Right lung (tissue), 5 donors: ENCODE measurements around the gene PAK1. TPM values are rescaled to one million over a fixed set of nuclear protein-coding genes. Genes with fewer than 3 reads are reported as not detected.

ENCODE experiments used
- DNase-seq, 2 donors: peaks; one replicate each; pipeline ENCODE4 v3.0.0-alpha.2; 2013
- polyA plus RNA-seq, 5 donors: library from polyadenylated mRNA; unstranded; fragments of 120-200 nt; gene quantifications; one replicate each; pipeline versions ENCODE4 v1.2.1 to v1.2.3, GENCODE V29; 2013; ENCODE audit warnings: inconsistent platforms in 1 of 5, low replicate concordance in 1 of 5; ENCODE audit not compliant: insufficient read length in 5 of 5, insufficient read depth in 1 of 5

The PAK1 gene
- polyA plus RNA-seq, 5 donors: 45.9 to 66.2 (median 57.3) TPM

- no peak for DNase-seq
Observed at GRCh38 chr11:77374611-77375031, 99.3 kb downstream of the PAK1 start.

DNA sequence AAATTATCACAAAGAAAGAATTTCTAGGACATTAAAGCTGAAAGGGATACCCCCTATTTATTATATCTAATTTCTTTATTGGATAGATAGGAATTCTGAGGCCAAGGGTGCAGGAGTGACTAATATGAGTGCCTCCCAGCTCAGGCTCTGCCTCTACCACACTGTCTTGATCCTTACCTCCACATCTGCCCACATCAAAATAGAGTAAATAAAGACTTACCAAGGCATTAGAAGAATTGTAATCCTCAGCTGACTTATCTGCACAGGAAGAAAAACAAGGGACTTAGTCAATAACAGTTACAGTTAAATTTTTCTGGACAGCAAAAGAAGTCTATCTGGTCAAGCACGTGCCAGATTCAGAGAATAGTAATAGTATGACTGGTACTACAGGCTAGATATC is 99.8 kb downstream of the PAK1 start:
- DNase-seq: no peak

- DNase-seq: no peak
Observed at GRCh38 chr11:77372726-77373125, 101.2 kb downstream of the PAK1 start.

- no peak for DNase-seq
Observed at GRCh38 chr11:77371646-77372045, 102.2 kb downstream of the PAK1 start.

DNA sequence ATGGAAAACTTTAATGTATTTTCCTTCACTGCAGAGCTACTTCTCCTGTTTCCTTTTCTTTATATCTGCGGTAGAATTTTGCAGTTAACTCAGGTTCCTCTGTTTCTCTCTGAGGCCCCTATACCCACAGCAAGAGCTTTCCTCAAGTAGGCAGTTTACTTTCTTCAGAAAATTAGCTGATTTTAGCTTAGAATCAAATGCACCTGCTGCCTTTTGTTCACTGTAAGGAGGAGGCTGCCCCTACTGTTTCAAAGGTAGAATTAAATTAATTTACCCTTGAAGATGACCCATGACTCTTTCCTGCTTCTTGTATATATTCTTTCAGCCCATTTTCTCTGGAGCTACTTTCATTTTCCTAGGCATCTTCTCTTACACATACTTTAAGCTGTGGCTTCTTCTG is 103.7 kb downstream of the PAK1 start:
- no peak for DNase-seq

- no peak for DNase-seq
Observed at GRCh38 chr11:77361184-77361583, 112.7 kb downstream of the PAK1 start.

GRCh38 chr11:77359481-77359880 is 114.4 kb downstream of the PAK1 start:
- DNase-seq: no peak

- DNase-seq: peak; percentile 4 to 5
Observed at GRCh38 chr11:77353131-77353530, 120.8 kb downstream of the PAK1 start.

- DNase-seq: peak; percentile 8 to 11
Observed at GRCh38 chr11:77351281-77351886, 122.5 kb downstream of the PAK1 start.

DNA sequence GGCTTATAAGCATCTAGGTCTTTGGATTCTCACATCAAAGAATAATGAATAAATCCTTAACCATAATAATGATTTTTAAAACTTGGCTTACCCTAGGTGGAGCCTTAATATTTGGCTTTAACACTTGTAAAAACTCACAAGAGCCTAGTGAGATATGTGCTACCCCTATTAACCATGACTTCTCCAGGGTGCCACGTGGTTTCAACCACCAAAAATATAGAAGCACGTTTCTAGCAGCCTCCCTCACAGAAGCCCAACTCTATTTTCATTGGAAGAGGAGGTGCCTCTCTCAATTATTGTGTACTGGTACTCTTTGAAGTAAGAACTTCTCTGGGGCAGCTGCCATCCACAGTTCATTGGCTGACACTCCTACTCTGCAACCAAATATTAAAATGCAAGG is 125.9 kb downstream of the PAK1 start:
- DNase-seq: no peak

GRCh38 chr11:77346906-77347603 is 126.8 kb downstream of the PAK1 start:
- no peak for DNase-seq

DNA sequence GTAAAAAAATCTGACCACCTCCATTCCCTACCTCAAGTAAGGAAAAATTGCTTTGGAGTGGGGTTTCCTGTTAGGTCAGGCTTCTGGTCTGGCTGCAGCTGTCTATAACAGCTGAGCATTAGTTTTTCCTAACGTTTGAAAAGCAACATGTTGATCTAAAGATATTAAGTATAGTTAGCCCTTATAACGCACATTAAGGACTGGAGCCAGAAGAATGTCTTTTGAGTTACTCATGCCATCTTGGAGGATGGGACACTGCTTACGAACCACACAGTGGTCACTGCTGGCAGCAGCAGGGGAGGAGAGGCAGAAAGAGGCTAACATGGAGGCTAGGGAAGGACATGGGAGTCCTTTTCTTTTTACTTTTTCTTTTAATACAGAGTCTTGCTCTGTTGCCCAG is 128.3 kb downstream of the PAK1 start:
- DNase-seq: no peak

DNA sequence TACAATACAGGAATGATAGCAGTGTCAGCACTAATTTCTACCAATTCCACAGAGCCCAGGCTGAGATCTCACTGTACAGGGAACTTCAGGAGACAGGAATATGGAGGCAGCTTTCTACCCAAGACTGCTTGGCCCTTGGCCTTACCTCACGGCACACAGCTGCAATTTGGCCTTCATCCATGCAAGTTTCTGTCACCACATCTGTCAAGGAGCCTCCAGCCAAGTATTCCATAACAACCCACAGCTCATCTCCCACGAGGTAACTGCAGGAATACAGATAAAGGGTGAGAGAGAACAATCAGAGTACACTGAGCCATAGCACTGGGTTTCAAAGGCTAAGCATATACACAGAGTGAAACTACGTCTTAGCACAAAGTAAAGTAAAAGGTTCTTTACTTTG is 133.4 kb downstream of the PAK1 start:
- DNase-seq: no peak

GRCh38 chr11:77332259-77332658 is 141.6 kb downstream of the PAK1 start:
- no peak for DNase-seq

DNA sequence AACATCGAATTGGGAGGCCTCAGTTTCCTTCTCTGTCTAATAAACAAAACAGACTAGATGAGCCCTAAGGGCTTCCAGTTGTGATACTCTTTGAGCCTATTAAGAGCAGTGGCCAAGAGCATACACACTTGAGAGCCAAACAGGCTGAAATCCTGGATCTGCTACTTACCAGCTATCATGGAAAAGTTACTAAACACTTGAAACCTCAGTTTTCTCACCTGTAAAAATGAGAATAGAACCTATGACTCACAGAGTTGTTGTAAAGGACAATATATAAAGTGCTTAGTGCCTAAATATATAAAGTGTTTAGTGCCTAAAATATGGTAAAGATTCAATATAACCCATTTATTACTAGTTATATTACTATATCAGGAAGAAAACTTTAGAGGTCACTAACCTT is 148.7 kb downstream of the PAK1 start:
- DNase-seq: no peak

GRCh38 chr11:77324508-77324907 is 149.4 kb downstream of the PAK1 start:
- DNase-seq: no peak

- no peak for DNase-seq
Observed at GRCh38 chr11:77322926-77323590, 150.8 kb downstream of the PAK1 start.

DNA sequence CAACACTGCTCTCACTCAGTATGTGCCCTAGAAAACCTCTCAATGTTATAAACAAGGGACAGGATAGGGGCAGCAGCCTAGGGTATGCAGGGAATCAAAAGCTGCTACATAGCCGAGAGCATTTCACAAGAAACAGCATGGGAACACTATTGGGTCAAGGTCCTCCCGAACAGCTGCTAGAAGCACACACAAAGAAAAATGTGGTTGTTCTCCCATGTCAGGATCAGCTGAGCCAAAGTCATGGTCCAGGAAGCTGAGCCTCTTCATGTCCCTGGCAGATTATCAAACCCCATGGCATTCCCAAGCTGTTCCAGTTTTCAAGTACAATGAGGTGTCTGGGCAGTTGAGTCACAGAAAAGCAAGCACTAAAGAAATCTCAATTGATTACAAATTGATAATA is 151.4 kb downstream of the PAK1 start:
- DNase-seq: peak; percentile 25 to 46

- no peak for DNase-seq
Observed at GRCh38 chr11:77320351-77320750, 153.5 kb downstream of the PAK1 start.

GRCh38 chr11:77318600-77318999 is 155.3 kb downstream of the PAK1 start:
- DNase-seq: no peak

GRCh38 chr11:77316733-77317342 is 157.1 kb downstream of the PAK1 start:
- peak; percentile 51 to 56 for DNase-seq

DNA sequence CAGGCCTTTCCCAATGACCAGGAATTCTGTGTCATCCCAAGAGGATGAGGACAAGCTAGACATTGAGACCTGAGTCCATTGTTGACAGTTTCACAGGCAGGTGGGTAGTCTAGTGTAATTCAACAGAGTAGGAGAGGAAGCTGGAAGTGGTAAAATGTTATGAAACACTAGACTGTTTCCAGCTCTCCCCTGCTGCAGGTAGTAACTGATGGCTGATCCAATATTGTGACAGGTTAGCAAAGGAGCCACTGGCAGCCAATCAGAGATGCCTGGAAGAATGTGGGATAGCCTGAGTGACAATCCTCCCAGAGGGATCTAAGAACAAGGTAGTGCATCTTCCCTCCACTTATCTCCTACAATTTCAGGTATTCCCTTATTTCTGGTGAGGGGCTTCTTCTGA is 161.8 kb downstream of the PAK1 start:
- no peak for DNase-seq

- DNase-seq: no peak
Observed at GRCh38 chr11:77311701-77312100, 162.2 kb downstream of the PAK1 start.
